Sciatic nerve (tissue), 2 donors: ENCODE measurements around the gene HEXIM2. TPM values are rescaled to one million over a fixed set of nuclear protein-coding genes. Genes with fewer than 3 reads are reported as not detected.

ENCODE experiments used
- ATAC-seq: fragments of 200-7000 bp; cut with Tn5 transposase; one replicate; pipeline ENCODE4 v1.9.1; 2020; ENCODE audit warnings: mild to moderate bottlenecking, moderate library complexity
- DNase-seq: peaks from one replicate; pipeline ENCODE4 v3.0.0-alpha.2; 2020; ENCODE audit warnings: low spot score
- intact Hi-C: fragments of 100-400 bp; cut with DNase I; formaldehyde crosslinking; loops from one replicate; pipeline ENCODE4 v1.14.2; 2022
- total RNA-seq: library from RNA; stranded (reverse); fragmentation: NEBNext Ultra II Directional; extraction: Animal tissue kit (Norgen Biotek cat#: 25700); gene quantifications from one replicate; pipeline ENCODE4 v1.2.1, GENCODE V29; 2021
- donor health status: DM: no; HTN: no; CAD: no.
- donor health status: DM: no; HTN: no; CAD: no.

HEXIM2 gene
- total RNA-seq, 1 donor from 2014 or later = 6.8 TPM

DNA sequence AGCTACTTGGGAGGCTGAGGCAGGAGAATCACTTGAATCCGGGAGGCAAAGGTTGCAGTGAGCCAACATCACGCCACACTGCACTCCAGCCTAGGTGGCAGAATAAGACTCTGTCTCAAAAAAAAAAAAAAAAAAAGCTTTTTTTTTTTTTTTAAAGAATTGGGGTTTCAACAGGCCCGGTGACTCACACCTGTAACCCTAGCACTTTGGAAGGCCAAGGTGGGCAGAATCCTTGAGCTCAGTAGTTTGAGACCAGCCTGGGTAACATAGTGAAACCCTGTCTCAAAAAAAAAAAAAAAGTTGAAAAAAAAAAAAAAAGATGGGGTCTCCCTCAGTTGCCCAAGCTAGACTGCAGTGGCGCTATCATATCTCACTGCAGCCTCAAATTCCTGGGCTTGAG is 6.6 kb upstream of the HEXIM2 start:
- ATAC-seq (no peak), DNase-seq (no peak)

DNA sequence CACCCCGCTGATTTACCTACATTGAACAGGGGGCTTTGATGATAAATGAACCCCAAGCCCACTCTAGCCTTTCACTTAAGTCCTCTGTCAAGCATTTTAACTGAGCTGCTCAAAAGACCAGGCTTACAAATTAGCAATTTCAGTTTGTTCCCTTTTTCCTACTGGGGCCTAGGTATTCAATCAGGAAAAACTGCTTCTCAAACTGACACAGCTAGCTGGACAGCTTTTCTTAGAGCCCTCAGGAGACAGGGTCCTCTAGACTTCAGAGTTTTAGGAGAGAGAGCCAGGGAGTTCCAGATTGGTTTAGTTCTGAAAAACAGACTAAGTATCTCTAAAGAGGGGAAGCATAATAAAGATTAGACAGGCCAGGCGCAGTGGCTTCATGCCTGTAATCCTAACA is 6.2 kb upstream of the HEXIM2 start:
- intact Hi-C loops = no loop called here
- DNase-seq (no peak), ATAC-seq (no peak)

More for the DNA sequence above, 6.6 kb upstream of the HEXIM2 start:
- intact Hi-C loops = no loop called here

DNA sequence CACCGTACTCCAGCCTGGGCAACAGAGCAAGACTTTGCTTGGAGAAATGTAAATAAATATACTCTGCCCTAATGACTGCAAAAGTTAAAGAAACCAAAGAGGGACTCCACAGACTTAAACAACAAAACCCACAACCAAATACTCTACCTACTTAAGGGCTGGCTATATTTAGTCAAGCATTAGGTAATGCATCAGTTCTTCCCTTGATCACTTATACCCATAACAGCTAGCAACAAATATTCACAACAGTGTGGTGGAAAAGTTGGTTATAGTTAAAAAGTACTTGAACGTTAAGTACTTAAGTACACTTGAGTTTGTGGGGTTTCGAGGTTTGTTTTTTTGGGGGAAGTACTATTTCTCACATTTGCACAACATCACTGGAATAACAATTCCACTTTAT is 5.4 kb upstream of the HEXIM2 start:
- no peak for DNase-seq
- ATAC-seq = no peak
- intact Hi-C loops = no loop called here

DNA sequence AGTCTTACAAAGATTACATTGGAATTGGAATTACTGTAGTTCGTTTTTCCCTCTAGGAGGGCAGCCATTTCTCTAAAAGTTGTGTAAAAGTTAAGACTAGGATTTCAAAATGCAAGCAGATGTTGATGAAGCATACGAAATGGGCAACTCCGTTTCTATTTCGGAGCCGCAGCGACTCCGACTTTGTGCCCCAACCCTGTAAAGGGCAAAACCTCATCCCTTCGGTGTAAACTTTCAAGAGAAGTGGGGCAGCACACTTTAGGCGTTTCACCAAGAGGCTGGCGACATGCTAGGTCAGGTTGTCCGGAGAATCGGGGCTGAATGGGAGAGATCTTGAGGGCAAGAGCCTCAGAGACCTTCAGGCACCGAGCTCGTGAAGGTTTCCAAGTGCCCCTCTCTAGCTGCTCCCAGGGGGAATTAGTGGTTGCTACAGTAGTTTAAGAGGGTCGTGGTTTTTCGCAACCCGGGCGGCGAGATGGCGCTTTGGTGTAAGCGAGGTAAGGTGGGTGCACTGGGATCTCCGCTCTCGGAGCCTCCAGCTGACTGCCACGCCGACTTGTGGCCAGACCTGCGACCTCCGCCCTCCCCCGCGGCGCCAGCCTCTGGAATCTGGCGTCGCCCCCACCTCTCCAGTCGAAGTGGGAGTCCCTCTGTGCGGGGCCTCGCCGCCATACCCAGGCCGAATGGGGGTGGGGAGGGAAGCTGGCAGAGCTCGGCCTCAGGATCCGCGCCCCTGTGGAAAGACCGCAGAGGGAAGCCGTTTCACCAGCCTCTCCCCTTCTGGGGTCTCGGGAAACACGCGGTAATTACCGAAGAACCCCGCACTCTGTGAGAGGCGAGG is 1.0 kb upstream of the HEXIM2 start:
- DNase-seq = peak; percentile 82
- intact Hi-C loops = no loop called here
- peak; percentile 71 for ATAC-seq

DNA sequence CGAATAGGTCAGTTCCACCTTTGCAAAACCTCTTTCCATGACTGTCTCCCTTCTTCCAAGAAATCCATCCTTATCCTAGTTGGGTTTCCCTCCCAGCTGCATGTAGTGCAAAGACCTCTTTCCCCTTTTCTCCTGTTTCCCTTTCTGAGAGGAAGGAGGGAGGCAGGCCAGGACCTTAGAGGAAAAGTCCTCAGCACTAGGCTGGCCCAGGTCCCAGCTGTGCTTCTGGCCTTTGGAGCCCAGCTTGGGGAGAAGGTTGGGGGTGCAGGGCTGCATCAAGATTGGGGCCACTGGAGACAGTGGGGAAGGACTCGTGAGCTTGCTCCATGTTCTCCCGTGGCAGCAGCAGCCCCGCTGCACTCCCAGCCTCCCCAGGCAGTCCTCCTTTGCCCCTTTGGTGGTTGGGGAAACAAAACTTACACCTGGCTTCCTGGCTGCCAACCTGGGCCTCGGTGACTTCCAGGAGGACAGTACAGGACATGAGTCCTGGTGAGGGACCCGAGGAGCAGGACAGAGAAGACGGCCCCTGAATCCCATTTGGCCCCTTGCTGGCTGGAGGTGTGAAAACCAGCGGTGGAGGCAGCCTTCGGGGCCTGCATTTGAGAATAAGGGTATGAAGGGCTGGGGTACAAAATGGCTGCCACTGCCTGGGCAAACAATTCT is 481 bp downstream of the HEXIM2 start:
- intact Hi-C loops = no loop called here
- no peak for DNase-seq
- peak; percentile 0 for ATAC-seq

DNA sequence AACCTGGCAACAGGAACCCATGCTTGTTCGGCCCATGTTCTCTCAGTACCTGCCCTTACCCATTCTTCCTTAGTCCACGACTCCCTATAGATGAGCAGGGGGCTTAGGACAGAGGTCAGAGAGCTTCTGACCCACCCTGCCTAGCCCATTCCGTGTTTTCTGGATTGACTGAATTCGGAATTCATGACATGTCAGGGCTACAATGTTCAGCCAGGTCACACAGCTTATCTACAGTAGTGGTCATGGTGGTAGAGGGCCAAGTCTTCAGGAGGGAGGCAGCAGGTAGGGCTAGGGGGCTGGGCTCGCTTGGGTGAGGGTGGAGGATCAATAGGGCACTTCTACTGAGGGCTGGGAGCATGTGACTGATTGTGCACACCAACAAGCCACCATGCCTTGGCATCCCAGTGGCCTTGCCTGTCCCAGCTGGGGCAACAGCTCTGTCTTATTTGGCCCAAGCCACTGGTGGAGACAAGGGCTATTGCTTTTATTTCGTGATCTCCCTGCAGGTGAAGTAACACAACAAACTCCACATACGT is 3.1 kb downstream of the HEXIM2 start:
- DNase-seq (no peak), ATAC-seq (no peak)
- intact Hi-C loops = no loop called here

DNA sequence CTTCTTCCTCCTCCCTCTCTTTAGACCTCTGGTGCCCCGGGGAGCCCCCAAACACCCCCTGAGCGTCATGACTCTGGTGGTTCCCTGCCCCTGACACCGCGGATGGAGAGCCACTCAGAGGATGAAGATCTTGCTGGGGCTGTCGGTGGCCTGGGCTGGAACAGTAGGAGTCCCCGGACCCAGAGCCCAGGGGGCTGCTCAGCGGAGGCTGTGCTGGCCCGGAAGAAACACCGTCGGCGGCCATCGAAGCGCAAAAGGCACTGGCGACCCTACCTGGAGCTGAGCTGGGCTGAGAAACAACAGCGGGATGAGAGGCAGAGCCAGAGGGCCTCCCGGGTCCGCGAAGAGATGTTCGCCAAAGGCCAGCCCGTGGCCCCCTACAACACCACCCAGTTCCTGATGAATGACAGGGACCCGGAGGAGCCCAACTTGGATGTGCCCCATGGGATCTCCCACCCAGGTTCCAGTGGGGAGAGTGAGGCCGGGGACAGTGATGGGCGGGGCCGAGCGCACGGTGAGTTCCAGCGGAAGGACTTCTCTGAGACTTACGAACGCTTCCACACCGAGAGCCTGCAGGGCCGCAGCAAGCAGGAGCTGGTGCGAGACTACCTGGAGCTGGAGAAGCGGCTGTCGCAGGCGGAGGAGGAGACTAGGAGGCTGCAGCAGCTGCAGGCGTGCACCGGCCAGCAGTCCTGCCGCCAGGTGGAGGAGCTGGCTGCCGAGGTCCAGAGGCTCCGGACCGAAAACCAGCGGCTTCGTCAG is 7.5 kb downstream of the HEXIM2 start:
- intact Hi-C loops = no loop called here
- ATAC-seq (no peak), DNase-seq (no peak)

DNA sequence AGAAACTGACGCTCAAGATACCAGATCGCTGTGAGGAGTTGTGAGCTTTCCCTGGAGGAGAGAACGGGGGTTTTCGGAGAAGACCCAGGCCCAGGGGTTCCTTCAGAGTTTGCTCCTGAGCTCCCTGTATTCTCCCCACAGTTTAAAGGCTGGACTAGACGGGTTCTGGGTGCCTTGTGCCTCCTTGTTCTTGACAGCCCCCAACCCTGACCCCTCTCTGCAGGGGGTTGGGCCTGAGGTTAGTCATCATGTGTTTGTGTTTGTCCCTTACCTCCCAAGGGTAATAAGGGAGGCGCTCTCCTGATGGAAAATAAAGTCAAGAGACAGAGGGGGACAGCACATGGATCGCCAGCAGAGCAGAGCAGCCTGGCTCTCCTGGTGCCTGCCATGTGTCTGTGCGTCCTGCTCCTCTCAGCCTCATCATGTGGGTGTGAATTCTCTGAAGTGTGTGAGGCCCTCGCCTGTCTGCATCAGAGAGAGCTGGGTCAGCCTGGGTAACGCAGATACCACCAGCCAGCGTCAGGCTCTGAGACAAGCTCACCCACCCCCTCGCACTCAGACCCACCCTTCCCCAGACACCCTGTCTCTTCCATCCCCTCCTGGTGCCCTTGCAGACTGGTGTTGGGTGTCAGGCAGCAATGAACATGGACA is 8.7 kb downstream of the HEXIM2 start:
- peak; percentile 13 for ATAC-seq
- intact Hi-C loops = no loop called here
- DNase-seq = no peak

DNA sequence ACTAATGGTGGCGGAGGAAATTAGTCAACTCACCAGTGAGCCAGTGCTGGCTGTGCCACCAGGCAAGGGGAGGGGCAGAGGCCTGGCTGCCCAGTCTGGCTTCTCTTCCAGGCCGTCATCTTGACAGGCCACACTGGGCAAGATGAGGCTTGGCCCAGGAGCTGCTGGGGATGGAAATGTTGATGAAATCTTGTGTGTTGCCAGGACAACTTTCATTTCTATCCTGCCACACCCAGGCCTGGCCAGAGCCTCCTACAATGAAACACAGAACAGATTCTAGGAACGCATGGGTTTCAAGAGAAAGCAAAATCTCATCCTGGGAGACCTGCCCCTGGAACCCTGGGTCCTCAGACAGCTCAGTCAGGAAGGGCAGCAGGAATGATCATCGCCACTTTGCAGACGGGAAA is 9.3 kb downstream of the HEXIM2 start:
- ATAC-seq (peak; percentile 87), DNase-seq (peak; percentile 76)
- intact Hi-C loops = no loop called here

DNA sequence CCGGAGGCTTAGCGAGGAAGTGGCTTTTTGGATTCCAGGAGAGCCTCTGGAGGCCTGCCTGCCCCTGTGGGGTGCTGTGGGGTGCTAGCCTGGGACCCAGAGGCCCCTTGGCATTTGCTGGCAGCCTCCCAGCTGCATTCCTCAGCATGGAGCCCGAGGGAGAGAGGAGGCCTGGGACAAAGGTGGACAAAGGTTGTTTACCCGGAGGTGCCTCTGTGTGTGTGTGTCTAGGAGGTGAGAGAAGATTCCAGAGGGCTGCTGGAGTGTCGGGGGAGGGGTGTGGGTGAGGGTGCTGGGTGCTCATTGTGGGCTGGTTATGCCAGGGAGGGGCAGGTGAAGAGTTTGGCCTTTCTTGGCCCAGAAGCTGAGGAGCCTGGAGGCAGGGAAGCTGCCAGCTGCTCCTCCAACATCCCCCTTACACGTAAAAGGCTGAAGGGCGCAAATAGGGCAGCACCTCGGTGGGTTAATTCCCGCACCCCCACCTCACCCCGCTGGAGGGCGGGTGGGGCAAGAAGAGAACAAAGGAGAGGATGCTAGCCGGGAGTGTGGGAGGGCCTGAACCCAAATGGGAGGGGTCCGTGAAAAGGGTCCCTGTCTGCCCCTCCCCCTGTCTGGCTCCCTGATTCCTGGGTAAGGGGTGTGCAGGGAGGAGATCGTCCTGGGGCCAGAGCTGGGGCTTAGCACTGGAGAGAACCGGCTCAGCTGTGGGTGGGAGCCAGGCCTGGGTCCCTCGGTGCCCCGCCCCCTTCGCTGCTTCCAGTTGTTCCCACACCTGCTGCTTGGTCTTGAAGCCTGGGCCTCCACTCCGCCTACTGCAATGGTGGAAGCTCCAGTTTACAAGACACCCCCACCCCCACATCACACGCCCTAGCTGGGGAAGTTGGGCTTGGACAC is 9.9 kb downstream of the HEXIM2 start:
- peak; percentile 80 for DNase-seq
- peak; percentile 52 for ATAC-seq
- intact Hi-C loops = no loop called here

DNA sequence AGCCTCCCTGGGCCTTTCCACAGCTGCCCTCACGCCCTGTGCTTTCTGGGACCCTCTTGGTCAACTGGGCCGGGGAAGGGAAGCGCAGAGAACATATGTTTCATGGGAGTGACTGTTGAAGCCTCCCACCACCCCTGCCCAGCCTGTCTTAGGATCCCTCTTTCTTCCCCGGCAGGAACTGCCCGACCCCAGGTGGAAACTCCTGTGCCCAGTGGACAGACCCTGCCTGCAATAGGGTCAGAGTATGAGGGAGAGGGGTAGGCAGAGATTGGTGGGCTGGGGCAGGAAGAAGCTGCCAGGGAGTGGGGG is 10.5 kb downstream of the HEXIM2 start:
- DNase-seq = no peak
- no peak for ATAC-seq
- intact Hi-C loops = no loop called here

DNA sequence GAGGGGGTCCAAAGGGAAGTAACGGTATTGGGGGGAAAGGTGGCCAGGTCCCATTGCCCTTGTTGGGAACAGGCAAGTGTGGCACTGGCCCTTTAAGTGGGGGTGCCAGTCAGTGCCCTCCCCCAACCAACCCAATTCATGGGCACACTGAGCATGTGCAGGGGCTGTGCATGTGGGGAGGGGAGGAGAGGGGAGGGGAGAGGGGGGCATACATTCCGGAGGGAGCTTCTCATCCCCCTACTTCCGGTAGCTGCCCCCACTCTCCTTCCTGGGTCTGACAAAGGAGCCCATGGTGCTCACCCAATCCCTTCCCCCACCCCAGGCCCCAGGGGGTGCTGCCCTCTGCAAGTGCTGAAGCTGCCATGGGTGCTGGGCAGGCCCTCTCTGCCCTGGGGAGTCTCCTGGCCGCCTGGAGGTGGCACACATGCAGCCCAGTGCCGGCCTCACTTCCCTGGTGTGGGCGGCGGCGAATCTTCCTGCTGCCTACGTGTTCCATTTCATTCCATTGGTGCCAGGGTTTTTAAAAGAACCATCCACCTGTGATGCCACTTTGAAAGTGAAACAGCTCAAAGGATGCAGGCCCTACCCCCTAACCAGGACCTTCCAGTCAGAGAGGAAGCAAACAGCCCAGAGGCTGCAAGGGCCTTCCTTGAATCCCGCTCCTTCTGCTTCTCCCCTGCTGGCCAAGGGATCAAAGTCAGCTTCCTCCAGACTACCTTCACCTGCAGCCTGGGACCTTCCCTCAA is 11.0 kb downstream of the HEXIM2 start:
- intact Hi-C loops = no loop called here
- DNase-seq (peak; percentile 82), ATAC-seq (peak; percentile 67)

DNA sequence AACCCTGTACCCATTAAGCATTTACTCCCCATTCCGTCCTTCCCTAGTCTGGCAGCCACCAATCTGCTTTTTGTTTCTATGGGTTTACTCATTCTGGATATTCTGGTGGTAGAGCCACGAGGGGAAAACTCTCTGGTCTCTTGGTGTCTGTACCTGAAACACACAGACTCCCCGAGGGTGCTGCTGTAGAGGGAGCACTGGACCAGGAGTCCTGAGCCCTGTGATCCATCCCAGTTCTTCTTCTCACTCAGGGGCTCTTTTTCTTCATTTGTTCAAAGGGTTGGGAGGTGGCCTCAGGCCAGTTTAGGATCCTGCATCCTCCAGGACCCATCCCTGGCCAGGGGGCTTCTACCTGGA is 14.1 kb downstream of the HEXIM2 start:
- DNase-seq = no peak
- intact Hi-C loops = no loop called here
- no peak for ATAC-seq

DNA sequence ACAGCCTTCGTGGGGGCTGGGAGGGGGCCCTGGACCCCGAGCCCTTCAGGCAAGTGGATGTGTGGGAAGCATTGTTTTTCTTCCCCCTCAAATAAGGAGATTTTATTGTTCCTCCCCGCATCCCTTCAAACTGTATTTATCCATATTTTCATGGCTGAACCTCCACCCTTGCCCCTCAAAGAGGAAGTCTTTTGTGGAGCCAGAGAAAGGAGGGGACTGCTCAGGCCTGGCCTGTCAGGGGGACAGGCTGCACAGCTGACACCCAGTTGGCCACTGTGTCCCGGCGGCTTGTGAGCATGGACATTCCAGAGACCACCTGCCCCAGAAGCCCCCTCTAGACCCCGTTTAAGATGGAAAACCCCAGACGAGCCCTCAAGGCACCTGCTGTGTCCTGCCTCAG is 15.9 kb downstream of the HEXIM2 start:
- no peak for DNase-seq
- ATAC-seq = no peak
- intact Hi-C loops = no loop called here

DNA sequence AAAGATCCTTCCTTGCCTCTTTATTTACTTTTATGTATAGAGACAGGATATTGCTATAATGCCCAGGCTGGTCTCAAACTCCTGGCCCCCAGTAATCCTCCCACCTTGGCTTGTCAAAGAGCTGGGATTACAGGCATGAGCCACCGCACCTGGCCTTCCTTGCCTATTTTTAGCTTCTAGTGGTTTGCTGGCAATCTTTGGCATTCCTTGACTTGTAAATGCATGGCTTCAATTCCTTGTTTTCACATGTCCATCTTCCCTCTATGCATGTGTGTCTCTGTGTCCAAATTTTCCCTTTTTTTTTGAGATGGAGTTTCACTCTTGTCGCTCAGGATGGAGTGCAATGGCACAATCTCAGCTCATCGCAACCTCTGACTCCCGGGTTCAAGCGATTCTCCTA is 22.5 kb downstream of the HEXIM2 start:
- DNase-seq = no peak
- no peak for ATAC-seq
- intact Hi-C loops = no loop called here

DNA sequence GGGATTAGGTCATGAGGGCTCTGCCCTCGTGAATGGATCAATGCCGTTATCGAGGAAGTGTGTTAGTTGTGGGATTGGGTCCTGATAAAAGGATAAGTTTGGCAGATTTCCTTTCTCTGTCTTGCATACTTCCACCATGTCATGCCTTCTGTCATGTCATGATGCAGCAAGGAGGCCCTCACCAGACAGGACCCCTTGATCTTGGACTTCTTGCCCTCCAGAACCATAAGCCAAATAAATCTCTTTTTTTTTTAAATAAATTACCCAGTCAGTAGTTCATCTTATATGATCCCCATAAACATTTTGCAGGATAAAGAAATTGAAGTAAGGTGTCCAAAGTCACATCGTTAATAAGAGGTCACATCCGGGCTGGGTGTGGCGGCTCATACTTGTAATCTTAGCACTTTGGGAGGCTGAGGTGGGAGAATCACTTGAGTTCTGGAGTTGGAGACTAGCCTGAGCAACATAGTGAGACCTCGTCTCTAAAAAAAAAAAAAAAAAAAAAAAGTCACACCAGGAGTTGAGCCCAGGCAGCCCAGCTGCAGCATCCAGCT is 25.2 kb downstream of the HEXIM2 start:
- intact Hi-C loops = no loop called here
- DNase-seq (no peak), ATAC-seq (no peak)

DNA sequence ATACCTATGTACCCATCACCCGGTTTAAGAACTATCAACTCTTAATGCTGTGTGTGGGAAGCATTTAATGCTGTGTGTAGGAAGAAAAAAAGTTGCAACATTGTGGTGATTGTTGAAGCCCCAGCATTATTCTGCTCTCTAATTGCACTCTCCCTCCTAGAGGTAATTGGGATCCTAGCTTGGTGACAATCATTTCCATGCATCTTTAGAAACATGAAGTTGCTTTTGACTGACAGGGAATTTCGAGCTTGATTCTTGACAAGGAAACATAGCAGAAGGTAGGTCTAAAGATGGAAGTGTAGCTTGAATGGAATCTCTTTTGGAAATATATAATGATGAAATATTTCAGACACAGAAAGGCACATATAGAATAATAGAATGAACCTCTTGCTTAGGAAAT is 27.3 kb downstream of the HEXIM2 start:
- intact Hi-C loops = no loop called here
- DNase-seq = no peak
- no peak for ATAC-seq
